SK-N-SH treated with all-trans-retinoic acid at 6 μM for 48 hours (cell line): ENCODE results near the gene BROX.

Experiments used
- ATAC-seq: fragments of 200-7000 bp; cut with Tn5 transposase; 3 replicates; pipeline ENCODE4 v1.9.1; 2020; ENCODE audit warnings: mild to moderate bottlenecking, moderate library complexity
- ARNTL ChIP-seq: fragments of 450-650 bp; formaldehyde crosslinking; IDR thresholded peaks from 2 replicates; pipeline ENCODE4 v1.5.0; 2020; ENCODE audit warnings: low read depth, mild to moderate bottlenecking, moderate library complexity, borderline replicate concordance
- CREB5 ChIP-seq: fragments of 250-450 bp; sonication (Bioruptor Pico); IDR thresholded peaks from 2 replicates; pipeline ENCODE4 v1.5.1; 2020; ENCODE audit warnings: low read depth, mild to moderate bottlenecking, moderate library complexity
- CSDC2 ChIP-seq: fragments of 250-450 bp; sonication (Bioruptor Pico); IDR thresholded peaks from 2 replicates; pipeline ENCODE4 v1.5.0; 2020; ENCODE audit warnings: mild to moderate bottlenecking, moderate library complexity
- CSRNP3 ChIP-seq: fragments of 250-450 bp; sonication (Bioruptor Pico); IDR thresholded peaks from 2 replicates; pipeline ENCODE4 v1.5.1; 2021; ENCODE audit warnings: mild to moderate bottlenecking, moderate library complexity
- GLIS3 ChIP-seq: fragments of 250-450 bp; sonication (Bioruptor Pico); IDR thresholded peaks from 2 replicates; pipeline ENCODE4 v1.5.0; 2020; ENCODE audit warnings: mild to moderate bottlenecking, moderate library complexity
- ISL1 ChIP-seq: fragments of 250-450 bp; sonication (Bioruptor Pico); IDR thresholded peaks from 2 replicates; pipeline ENCODE4 v2.1.2; 2022; ENCODE audit warnings: mild to moderate bottlenecking, moderate library complexity
- OSR1 ChIP-seq: fragments of 250-450 bp; sonication (Bioruptor Pico); IDR thresholded peaks from 2 replicates; pipeline ENCODE4 v1.8.0; 2022; ENCODE audit warnings: moderate library complexity, mild to moderate bottlenecking, inconsistent platforms
- PATZ1 ChIP-seq: fragments of 250-450 bp; sonication (Bioruptor Pico); IDR thresholded peaks from 2 replicates; pipeline ENCODE4 v1.8.0; 2020; ENCODE audit warnings: mild to moderate bottlenecking, moderate library complexity, borderline replicate concordance
- POU6F1 ChIP-seq: fragments of 250-450 bp; sonication (Bioruptor Pico); IDR thresholded peaks from 2 replicates; pipeline ENCODE4 v1.8.0; 2021; ENCODE audit warnings: low read depth, mild to moderate bottlenecking, moderate library complexity, borderline replicate concordance
- RARB ChIP-seq: fragments of 250-450 bp; sonication (Bioruptor Pico); IDR thresholded peaks from 2 replicates; pipeline ENCODE4 v1.8.0; 2021; ENCODE audit warnings: mild to moderate bottlenecking, moderate library complexity
- SNAI2 ChIP-seq: fragments of 250-450 bp; sonication (Bioruptor Pico); IDR thresholded peaks from 2 replicates; pipeline ENCODE4 v1.5.0; 2020; ENCODE audit warnings: mild to moderate bottlenecking, moderate library complexity
- TCF4 ChIP-seq: fragments of 250-450 bp; sonication (Bioruptor Pico); IDR thresholded peaks from 2 replicates; pipeline ENCODE4 v1.8.0; 2021; ENCODE audit warnings: mild to moderate bottlenecking, moderate library complexity, borderline replicate concordance
- TOX ChIP-seq: fragments of 250-450 bp; sonication (Bioruptor Pico); IDR thresholded peaks from 2 replicates; pipeline ENCODE4 v1.8.0; 2021; ENCODE audit warnings: mild to moderate bottlenecking, moderate library complexity, borderline replicate concordance
- TSHZ2 ChIP-seq: fragments of 250-450 bp; sonication (Bioruptor Pico); IDR thresholded peaks from 2 replicates; pipeline ENCODE4 v1.5.0; 2020; ENCODE audit warnings: mild to moderate bottlenecking, moderate library complexity
- ZC3H10 ChIP-seq: fragments of 250-450 bp; sonication (Bioruptor Pico); IDR thresholded peaks from 2 replicates; pipeline ENCODE4 v1.5.1; 2021; ENCODE audit warnings: mild to moderate bottlenecking, moderate library complexity
- ZFP3 ChIP-seq: fragments of 250-450 bp; sonication (Bioruptor Pico); IDR thresholded peaks from 2 replicates; pipeline ENCODE4 v1.5.0; 2020; ENCODE audit warnings: mild to moderate bottlenecking, moderate library complexity
- ZNF565 ChIP-seq: fragments of 450-650 bp; formaldehyde crosslinking; conservative IDR thresholded peaks from 2 replicates; pipeline ENCODE4 v1.5.0; 2020; ENCODE audit warnings: low read depth, mild to moderate bottlenecking, moderate library complexity
- ZNF70 ChIP-seq: fragments of 450-650 bp; formaldehyde crosslinking; IDR thresholded peaks from 2 replicates; pipeline ENCODE4 v1.5.0; 2020; ENCODE audit warnings: mild to moderate bottlenecking, moderate library complexity
- ZNF8 ChIP-seq: fragments of 450-650 bp; formaldehyde crosslinking; IDR thresholded peaks from 2 replicates; pipeline ENCODE4 v1.5.0; 2020; ENCODE audit warnings: mild to moderate bottlenecking, moderate library complexity

BROX gene

GRCh38 chr1:222769181-222769580, 56.8 kb downstream of the BROX start:
- ATAC-seq, result no peak

GRCh38 chr1:222769971-222770620, 57.7 kb downstream of the BROX start:
- TF ChIP-seq TOX (CRISPR knock-in tag), result no peak
- no peak for TF ChIP-seq GLIS3
- no peak for TF ChIP-seq TSHZ2 (CRISPR knock-in tag)
- TF ChIP-seq CREB5 (CRISPR knock-in tag), result no peak
- no peak for TF ChIP-seq ZNF8 (CRISPR knock-in tag)
- TF ChIP-seq ZNF565 (CRISPR knock-in tag), result no peak
- TF ChIP-seq ZFP3, result no peak
- TF ChIP-seq RARB (CRISPR knock-in tag), result no peak
- no peak for ATAC-seq

More at GRCh38 chr1:222769181-222769580, 56.8 kb downstream of the BROX start:
- TF ChIP-seq ARNTL (CRISPR knock-in tag) (no peak), POU6F1 (no peak), ZNF8 (CRISPR knock-in tag) (no peak), TSHZ2 (CRISPR knock-in tag) (no peak), SNAI2 (CRISPR knock-in tag) (no peak), CSRNP3 (CRISPR knock-in tag) (no peak), ZNF70 (CRISPR knock-in tag) (no peak), OSR1 (no peak), ISL1 (CRISPR knock-in tag) (no peak), CSDC2 (CRISPR knock-in tag) (no peak), ZNF565 (CRISPR knock-in tag) (no peak), ZFP3 (no peak)
- TF ChIP-seq, all 23 proteins: peak for 0

- TF ChIP-seq ISL1 (CRISPR knock-in tag) (no peak), ZC3H10 (CRISPR knock-in tag) (no peak), PATZ1 (CRISPR knock-in tag) (no peak), TCF4 (CRISPR knock-in tag) (no peak), TSHZ2 (CRISPR knock-in tag) (no peak), ZNF565 (CRISPR knock-in tag) (no peak), CREB5 (CRISPR knock-in tag) (no peak)
- TF ChIP-seq, all 23 proteins: peak for 0
- ATAC-seq, result no peak
These were observed 60.6 kb downstream of the BROX start for GRCh38 chr1:222772996-222773379.
